Measurements from ENCODE around the gene GNG2. TPM values are rescaled to one million over a fixed set of nuclear protein-coding genes. Genes with fewer than 3 reads are reported as not detected.
"Not testable (repeated sequence)": the region's sequence is repeated elsewhere in the genome, so short reads cannot be mapped to it uniquely, and the experiment has no call there.

GNG2 gene
- total and polyA plus RNA-seq, 10 of the 15 experiments (the other 5 are each of a cell fraction or from before 2014, with no cell fraction given): 31.6 to 114 (median 66.4) TPM

DNA sequence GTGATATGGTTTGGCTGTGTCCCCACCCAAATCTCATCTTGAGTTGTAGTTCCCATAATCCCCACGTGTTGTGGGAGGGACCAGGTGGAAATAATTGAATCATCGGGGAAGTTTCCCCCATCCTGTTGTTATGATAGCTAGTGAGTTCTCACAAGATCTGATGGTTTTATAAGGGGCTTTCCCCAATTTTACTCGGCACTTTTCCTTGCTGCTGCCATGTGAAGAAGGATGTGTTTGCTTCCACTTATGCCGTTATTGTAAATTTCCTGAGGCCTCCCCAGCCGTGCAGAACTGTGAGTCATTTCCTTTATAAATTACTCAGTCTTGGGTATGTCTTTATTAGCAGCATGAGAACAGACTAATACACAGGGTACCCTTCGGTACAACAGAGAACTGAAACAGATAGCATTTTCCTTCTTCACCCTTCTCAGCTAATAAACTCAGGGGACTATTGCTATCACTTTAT, 45.3 kb downstream of the GNG2 start:
- H3K9ac ChIP-seq (ENCODE audit: control insufficient read depth, insufficient read depth, low read length); in situ Hi-C loops (cut with MboI); H3K4me3 ChIP-seq; H3K4me1 ChIP-seq (ENCODE audit: control insufficient read depth, insufficient read depth, low read length); H3K79me2 ChIP-seq (ENCODE audit: control insufficient read depth, insufficient read depth, low read length); H3K27me3 ChIP-seq (replicated peaks in 1 of 2; ENCODE audit: control insufficient read depth in 2 of 2, insufficient read depth in 2 of 2, low read length in 1 of 2); BruUV-seq (replicated peaks); H4K20me1 ChIP-seq (ENCODE audit: control insufficient read depth, insufficient read depth); H2AFZ ChIP-seq (ENCODE audit: control insufficient read depth, low read depth, low read length); H3K36me3 ChIP-seq (ENCODE audit: control insufficient read depth in 2 of 2, insufficient read depth in 2 of 2, low read length in 1 of 2): not testable (repeated sequence)
- CTCF ChIA-PET: interaction anchor here (0.7 to 1.1 kb wide), 3 partner anchors 11 to 74 kb away, joined by 3 read pairs; no protein-coding TSS in a partner anchor
- SMC1A ChIA-PET (ENCODE audit: uncharacterized antibody, unreplicated experiment): interaction anchor here (0.9 to 3.3 kb wide), 9 partner anchors 9 to 78 kb away, joined by 3 to 12 read pairs (median 7); partner anchors contain the start of gene GNG2
- DNase-seq (ENCODE audit: low read depth, low spot score): peak; percentile 60
- POLR2A ChIA-PET: interaction anchor here (1.7 kb wide), 1 partner anchor 24 kb away, joined by 4 read pairs; no protein-coding TSS in a partner anchor
- peak; percentile 85 for FAIRE-seq
- intact Hi-C loops (cut with micrococcal nuclease; ENCODE audit: unreplicated experiment): loop anchor here (5.0 kb wide), 1 partner anchor 33 kb away; no protein-coding TSS in a partner anchor
- Histone ChIP-seq H3K4me2 (ENCODE audit: control insufficient read depth, insufficient read depth) (0 out of 2 replicates have a peak overlapping the region, but pooled peaks have one; percentile 13), H3K9me3 (replicated peaks; ENCODE audit: control insufficient read depth, insufficient read depth, low read length) (peaks cover 23% of the 10 kb centered on the region), H3K27ac (ENCODE audit: control insufficient read depth, insufficient read depth) (0 out of 2 replicates have a peak overlapping the region, but pooled peaks have one; percentile 14)
- under 1% methylated on average over 6 of the region's 6 CpGs for WGBS (ENCODE audit: insufficient coverage, insufficient replicate concordance, low lambda C conversion rate, missing lambda C conversion rate)
- RAD21 ChIA-PET (ENCODE audit: unreplicated experiment): interaction anchor here (0.9 to 1.9 kb wide), 6 partner anchors 12 to 78 kb away, joined by 3 to 6 read pairs (median 4); partner anchors contain the start of gene GNG2
- peak; percentile 93 for ATAC-seq
- TF ChIP-seq POU2F2 (IDR thresholded peaks at IDR 0.05; ENCODE audit: borderline replicate concordance, low read depth, low read length): 0 out of 3 replicates have a peak, but pooled peaks have one; percentile 12
- TF ChIP-seq RUNX3 (IDR thresholded peaks at IDR 0.05; ENCODE audit: low read length): peak; percentile 69
- TF ChIP-seq CREB1 (IDR thresholded peaks at IDR 0.05; ENCODE audit: low read depth): peak; percentile 49; the same call in 1 of the 2 replicates
- TF ChIP-seq, protein P1, sequence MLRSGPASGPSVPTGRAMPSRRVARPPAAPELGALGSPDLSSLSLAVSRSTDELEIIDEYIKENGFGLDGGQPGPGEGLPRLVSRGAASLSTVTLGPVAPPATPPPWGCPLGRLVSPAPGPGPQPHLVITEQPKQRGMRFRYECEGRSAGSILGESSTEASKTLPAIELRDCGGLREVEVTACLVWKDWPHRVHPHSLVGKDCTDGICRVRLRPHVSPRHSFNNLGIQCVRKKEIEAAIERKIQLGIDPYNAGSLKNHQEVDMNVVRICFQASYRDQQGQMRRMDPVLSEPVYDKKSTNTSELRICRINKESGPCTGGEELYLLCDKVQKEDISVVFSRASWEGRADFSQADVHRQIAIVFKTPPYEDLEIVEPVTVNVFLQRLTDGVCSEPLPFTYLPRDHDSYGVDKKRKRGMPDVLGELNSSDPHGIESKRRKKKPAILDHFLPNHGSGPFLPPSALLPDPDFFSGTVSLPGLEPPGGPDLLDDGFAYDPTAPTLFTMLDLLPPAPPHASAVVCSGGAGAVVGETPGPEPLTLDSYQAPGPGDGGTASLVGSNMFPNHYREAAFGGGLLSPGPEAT (IDR thresholded peaks at IDR 0.05; ENCODE audit: low read depth): peak; percentile 50; the same call in 1 of the 2 replicates
- peak; percentile 73; the same call in 1 of the 2 replicates for TF ChIP-seq NBN (IDR thresholded peaks at IDR 0.05)
- 0 out of 2 replicates have a peak, but pooled peaks have one; percentile 12 for TF ChIP-seq YY1 (IDR thresholded peaks at IDR 0.05; ENCODE audit: low read depth, low read length)
- peak; percentile 69 for TF ChIP-seq ATF7 (IDR thresholded peaks at IDR 0.05; ENCODE audit: low read depth)
- TF ChIP-seq BCL11A (IDR thresholded peaks at IDR 0.05; ENCODE audit: low read depth, low read length): peak; percentile 46; the same call in 1 of the 2 replicates
- peak; percentile 86; the same call in 1 of the 2 replicates for TF ChIP-seq FOXM1 (IDR thresholded peaks at IDR 0.05; ENCODE audit: low read depth, low read length)
- 0 out of 2 replicates have a peak, but pooled peaks have one; percentile 19 for TF ChIP-seq MTA2 (IDR thresholded peaks at IDR 0.05; ENCODE audit: low read depth)
- TF ChIP-seq, protein P2, sequence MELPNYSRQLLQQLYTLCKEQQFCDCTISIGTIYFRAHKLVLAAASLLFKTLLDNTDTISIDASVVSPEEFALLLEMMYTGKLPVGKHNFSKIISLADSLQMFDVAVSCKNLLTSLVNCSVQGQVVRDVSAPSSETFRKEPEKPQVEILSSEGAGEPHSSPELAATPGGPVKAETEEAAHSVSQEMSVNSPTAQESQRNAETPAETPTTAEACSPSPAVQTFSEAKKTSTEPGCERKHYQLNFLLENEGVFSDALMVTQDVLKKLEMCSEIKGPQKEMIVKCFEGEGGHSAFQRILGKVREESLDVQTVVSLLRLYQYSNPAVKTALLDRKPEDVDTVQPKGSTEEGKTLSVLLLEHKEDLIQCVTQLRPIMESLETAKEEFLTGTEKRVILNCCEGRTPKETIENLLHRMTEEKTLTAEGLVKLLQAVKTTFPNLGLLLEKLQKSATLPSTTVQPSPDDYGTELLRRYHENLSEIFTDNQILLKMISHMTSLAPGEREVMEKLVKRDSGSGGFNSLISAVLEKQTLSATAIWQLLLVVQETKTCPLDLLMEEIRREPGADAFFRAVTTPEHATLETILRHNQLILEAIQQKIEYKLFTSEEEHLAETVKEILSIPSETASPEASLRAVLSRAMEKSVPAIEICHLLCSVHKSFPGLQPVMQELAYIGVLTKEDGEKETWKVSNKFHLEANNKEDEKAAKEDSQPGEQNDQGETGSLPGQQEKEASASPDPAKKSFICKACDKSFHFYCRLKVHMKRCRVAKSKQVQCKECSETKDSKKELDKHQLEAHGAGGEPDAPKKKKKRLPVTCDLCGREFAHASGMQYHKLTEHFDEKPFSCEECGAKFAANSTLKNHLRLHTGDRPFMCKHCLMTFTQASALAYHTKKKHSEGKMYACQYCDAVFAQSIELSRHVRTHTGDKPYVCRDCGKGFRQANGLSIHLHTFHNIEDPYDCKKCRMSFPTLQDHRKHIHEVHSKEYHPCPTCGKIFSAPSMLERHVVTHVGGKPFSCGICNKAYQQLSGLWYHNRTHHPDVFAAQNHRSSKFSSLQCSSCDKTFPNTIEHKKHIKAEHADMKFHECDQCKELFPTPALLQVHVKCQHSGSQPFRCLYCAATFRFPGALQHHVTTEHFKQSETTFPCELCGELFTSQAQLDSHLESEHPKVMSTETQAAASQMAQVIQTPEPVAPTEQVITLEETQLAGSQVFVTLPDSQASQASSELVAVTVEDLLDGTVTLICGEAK (IDR thresholded peaks at IDR 0.05; ENCODE audit: borderline replicate concordance): peak; percentile 64
- 0 out of 2 replicates have a peak, but pooled peaks have one; percentile 43 for TF ChIP-seq TCF7 (IDR thresholded peaks at IDR 0.05; ENCODE audit: borderline replicate concordance)
- peak; percentile 93 for TF ChIP-seq EED (IDR thresholded peaks at IDR 0.05; ENCODE audit: low read depth)
- peak; percentile 88 for TF ChIP-seq NFIC (IDR thresholded peaks at IDR 0.05; ENCODE audit: low read depth, low read length)
- TF ChIP-seq IKZF1 (conservative IDR thresholded peaks at IDR 0.05): peak; percentile 58
- peak; percentile 94 for TF ChIP-seq JUNB (IDR thresholded peaks at IDR 0.05)
- 0 out of 2 replicates have a peak, but pooled peaks have one; percentile 51 for TF ChIP-seq GABPA (IDR thresholded peaks at IDR 0.05; ENCODE audit: low read depth)
- TF ChIP-seq KLF5 (IDR thresholded peaks at IDR 0.05; ENCODE audit: partially characterized antibody): peak; percentile 44
